Activated T-cell treated with anti-CD3 and anti-CD28 coated beads, Interleukin-2, amount 50 U/mL, for 1 hour (primary cell): ENCODE results near the gene NDUFS6.
"Not testable (repeated sequence)": the region's sequence is repeated elsewhere in the genome, so short reads cannot be mapped to it uniquely, and the experiment has no call there.

Experiments
- DNase-seq: peaks from one replicate; pipeline ENCODE4 v3.0.0-alpha.2; 2020

NDUFS6 gene

GRCh38 chr5:1799110-1799601, 2.1 kb upstream of the NDUFS6 start:
- DNase-seq, result no peak

GRCh38 chr5:1799602-1800471, 1.4 kb upstream of the NDUFS6 start, which contains the start of gene MRPL36:
Gene MRPL36 (minus strand): TSS chr5:1799837. CDS start chr5:1798935, 902 bp downstream.
- peak; percentile 91 for DNase-seq

GRCh38 chr5:1800472-1801221, 560 bp upstream of the NDUFS6 start:
- DNase-seq, result peak; percentile 34

DNA sequence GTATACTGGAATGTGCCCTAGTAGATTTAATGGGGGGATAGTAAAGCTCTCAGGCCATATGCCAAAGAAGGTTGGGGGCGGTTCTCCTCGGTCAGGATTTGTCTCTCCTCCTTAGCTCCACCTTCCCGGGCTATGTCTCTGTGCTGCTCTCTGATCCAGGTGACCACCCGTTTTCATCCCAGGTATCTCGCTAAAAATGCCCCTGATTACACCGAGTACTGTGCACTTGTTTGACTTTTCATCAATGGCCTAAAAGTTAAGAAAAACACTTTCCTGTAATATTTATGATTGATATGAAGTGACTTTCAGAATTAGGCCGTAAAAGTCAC, 724 bp downstream of the NDUFS6 start:
- DNase-seq, result no peak

GRCh38 chr5:1803192-1803591, 2.0 kb downstream of the NDUFS6 start:
- DNase-seq, result no peak

- no peak for DNase-seq
Observed at GRCh38 chr5:1804001-1804690, 2.9 kb downstream of the NDUFS6 start.

GRCh38 chr5:1805326-1805725, 4.1 kb downstream of the NDUFS6 start:
- no peak for DNase-seq

- DNase-seq, result no peak
Observed at GRCh38 chr5:1805736-1806135, 4.5 kb downstream of the NDUFS6 start.

- no peak for DNase-seq
Observed at GRCh38 chr5:1806199-1806598, 5.0 kb downstream of the NDUFS6 start.

DNA sequence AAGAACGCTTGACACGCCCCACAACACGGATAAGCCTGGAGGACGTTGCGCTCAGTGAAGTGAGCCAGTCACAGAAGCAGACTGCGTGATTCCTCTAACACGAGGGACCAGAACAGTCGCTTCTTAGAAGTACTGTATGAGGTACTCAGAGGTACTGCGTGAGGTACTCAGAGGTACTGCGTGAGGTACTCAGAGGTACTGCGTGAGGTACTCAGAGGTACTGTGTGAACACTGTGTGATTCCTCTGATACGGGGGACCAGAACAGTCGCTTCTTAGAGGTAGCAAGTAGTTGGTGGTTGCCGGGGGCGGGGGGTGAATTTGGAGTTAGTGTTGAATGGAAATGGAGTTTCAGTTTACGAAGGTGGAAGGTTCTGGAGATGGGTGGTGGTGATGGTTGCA, 5.8 kb downstream of the NDUFS6 start:
- DNase-seq, result no peak

- no peak for DNase-seq
Observed at GRCh38 chr5:1807451-1808185, 6.4 kb downstream of the NDUFS6 start.

GRCh38 chr5:1808439-1808838, 7.2 kb downstream of the NDUFS6 start:
- no peak for DNase-seq

GRCh38 chr5:1809416-1810035, 8.3 kb downstream of the NDUFS6 start:
- no peak for DNase-seq

DNA sequence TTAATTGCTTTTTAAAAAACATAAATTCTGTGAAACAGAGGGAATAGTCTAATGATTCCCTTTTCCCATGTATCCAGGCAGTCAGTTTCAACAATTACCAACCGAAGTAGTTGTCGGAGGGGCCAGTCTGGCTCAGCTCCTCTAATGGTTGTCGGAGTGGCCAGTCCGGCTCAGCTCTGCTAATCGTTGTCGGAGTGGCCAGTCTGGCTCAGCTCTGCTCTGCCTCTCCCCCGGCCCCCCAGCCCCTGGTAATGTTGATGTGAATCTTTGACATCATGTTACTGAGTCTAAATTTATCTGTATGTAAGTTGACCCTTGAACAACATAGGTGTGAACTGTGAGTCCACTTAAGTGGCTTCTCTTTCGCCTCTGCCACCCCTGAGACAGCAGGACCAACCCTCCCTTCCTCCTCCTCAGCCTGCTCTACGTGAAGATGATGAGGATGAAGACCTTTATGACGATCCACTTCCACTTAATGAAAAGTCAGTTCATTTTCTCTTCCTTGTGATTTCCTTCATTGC, 9.4 kb downstream of the NDUFS6 start:
- no peak for DNase-seq

GRCh38 chr5:1814183-1815020, 13.2 kb downstream of the NDUFS6 start:
- DNase-seq, result no peak

DNA sequence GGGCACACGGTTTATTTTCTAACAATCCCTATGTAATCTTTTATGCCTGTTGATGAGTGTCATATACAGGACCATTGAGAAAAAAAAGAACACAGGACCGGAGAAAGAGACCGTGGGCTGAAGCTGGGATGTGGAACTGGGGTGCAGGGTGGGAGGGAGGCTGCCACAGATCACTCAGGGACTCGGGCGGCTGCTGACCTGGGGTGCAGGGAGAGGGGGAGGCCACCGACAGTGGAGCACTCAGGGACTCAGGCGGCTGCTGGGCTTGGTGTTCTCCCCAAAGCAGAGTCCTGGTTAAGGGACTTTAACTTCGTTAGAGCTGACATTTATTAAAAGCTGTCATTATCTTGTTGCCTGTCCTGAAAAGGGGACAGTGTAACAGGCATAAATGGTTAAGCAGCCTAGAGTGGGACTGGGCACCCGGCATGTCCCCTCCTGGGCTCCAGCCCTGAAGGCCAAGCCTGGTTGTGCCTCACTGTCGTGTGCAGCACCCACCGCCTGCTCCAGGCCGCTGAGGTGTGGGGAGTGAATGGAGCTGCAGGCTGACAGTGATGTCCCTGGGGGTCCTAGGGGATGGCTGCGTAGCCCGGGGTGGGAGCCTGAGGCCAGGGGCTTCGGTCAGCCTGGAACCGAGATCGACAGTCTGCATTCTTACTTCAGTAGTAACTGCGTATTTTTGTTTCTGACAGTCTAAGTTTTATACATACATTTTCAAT, 14.0 kb downstream of the NDUFS6 start:
- DNase-seq, result no peak

- no peak for DNase-seq
Observed at GRCh38 chr5:1815881-1816292, 14.7 kb downstream of the NDUFS6 start.

DNA sequence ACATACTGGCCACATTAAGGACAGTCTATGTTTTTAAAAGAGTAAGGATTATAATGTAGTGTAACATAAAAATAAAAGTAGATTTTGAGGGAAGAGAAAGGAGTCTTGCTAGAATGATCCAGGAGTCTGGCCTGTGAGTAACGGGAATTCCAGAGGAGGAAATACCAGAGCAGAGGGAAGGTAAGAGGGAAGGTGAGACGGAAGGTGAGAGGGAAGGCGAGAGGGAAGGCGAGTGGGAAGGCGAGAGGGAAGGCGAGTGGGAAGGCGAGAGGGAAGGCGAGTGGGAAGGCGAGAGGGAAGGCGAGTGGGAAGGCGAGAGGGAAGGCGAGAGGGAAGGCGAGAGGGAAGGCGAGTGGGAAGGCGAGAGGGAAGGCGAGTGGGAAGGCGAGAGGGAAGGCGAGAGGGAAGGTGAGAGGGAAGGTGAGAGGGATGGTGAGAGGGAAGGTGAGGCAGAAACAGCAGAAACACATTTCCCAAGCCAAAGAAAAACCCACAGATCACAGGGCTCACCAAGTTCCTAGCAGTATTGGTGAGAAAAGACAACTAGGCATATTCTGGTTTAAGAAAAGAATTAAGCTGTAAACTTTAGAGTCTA, 15.4 kb downstream of the NDUFS6 start:
- DNase-seq, result not testable (repeated sequence)

GRCh38 chr5:1817261-1818043, 16.2 kb downstream of the NDUFS6 start:
- no peak for DNase-seq
